ENCODE data around the gene AMIGO3. TPM values are rescaled to one million over a fixed set of nuclear protein-coding genes. Genes with fewer than 3 reads are reported as not detected.
"Not testable (repeated sequence)": the region's sequence is repeated elsewhere in the genome, so short reads cannot be mapped to it uniquely, and the experiment has no call there.

AMIGO3 gene
- total RNA-seq, 4 donors from 2014 or later: 0.27 to 0.31 TPM; not detected in 2

- Histone ChIP-seq H3K27ac (no peak overlapping the region), H3K4me3 (no peak overlapping the region), H3K4me1 (peaks cover 0 to 48% (median 0%) of the 10 kb centered on the region in 3 donors), H3K9me3 (no peaks in the 10 kb centered on the region), H3K36me3 (no peaks in the 10 kb centered on the region), H3K27me3 (no peaks in the 10 kb centered on the region)
- 75 to 100% methylated on average over 1 of the region's 1 CpG for WGBS, 2 donors (ENCODE audit: low coverage in 1 of 2)
- TF ChIP-seq POLR2A (IDR thresholded peaks at IDR 0.05): no peak
- no peak for TF ChIP-seq EP300 (IDR thresholded peaks at IDR 0.05)
- TF ChIP-seq POLR2AphosphoS5 (IDR thresholded peaks at IDR 0.05): no peak
- no peak for TF ChIP-seq CTCF (IDR thresholded peaks at IDR 0.05)
- no peak for ATAC-seq
Observed at GRCh38 chr3:49756036-49756435, 36.6 kb upstream of the AMIGO3 start.

- no peak for ATAC-seq
- Histone ChIP-seq H3K27ac (no peak overlapping the region), H3K27me3 (no peaks in the 10 kb centered on the region), H3K9me3 (no peaks in the 10 kb centered on the region), H3K4me1 (peaks cover 0 to 48% (median 0%) of the 10 kb centered on the region in 3 donors), H3K36me3 (no peaks in the 10 kb centered on the region), H3K4me3 (no peak overlapping the region)
- 80 to 92% methylated on average over 1 of the region's 1 CpG for WGBS, 2 donors (ENCODE audit: low coverage in 1 of 2)
- no peak for TF ChIP-seq POLR2AphosphoS5 (IDR thresholded peaks at IDR 0.05)
- no peak for TF ChIP-seq CTCF (IDR thresholded peaks at IDR 0.05)
- no peak for TF ChIP-seq EP300 (IDR thresholded peaks at IDR 0.05)
- no peak for TF ChIP-seq POLR2A (IDR thresholded peaks at IDR 0.05)
Observed at GRCh38 chr3:49754536-49754935, 35.1 kb upstream of the AMIGO3 start.

DNA sequence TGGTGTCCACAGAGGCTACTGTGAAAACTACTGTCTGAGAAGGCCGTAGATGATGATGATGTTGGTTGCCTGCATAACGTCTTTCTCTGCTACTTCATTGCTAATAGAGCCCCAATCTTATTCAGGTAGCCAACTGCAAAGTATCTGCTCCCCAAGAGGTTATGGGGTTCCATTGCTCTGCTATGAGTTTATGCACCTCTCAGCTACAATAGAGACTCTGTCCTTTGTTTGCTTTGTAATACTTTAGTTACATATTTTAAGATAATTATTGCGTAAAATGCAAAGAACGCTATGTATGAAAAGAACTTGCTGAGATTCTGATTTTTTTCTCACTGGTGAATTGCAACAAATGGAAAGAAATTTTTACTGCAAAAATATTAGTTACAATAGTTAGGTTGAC is 32.0 kb upstream of the AMIGO3 start:
- no peak for ATAC-seq
- no peak overlapping the region for H3K27ac ChIP-seq
- no peak for TF ChIP-seq POLR2A (IDR thresholded peaks at IDR 0.05)
- H3K4me3 ChIP-seq: no peak overlapping the region
- no peaks in the 10 kb centered on the region for H3K27me3 ChIP-seq
- peaks cover 0 to 16% of the 10 kb centered on the region in 2 donors for H3K36me3 ChIP-seq
- H3K4me1 ChIP-seq: peaks cover 0 to 53% (median 0%) of the 10 kb centered on the region in 3 donors
- H3K9me3 ChIP-seq: no peaks in the 10 kb centered on the region
- WGBS, 2 donors (ENCODE audit: low coverage in 1 of 2): 91 to 98% methylated on average over 4 of the region's 4 CpGs

GRCh38 chr3:49750056-49750455 is 30.6 kb upstream of the AMIGO3 start:
- Histone ChIP-seq H3K9me3 (no peaks in the 10 kb centered on the region), H3K27ac (no peak overlapping the region), H3K36me3 (peaks cover 0 to 21% of the 10 kb centered on the region in 2 donors), H3K4me3 (no peak overlapping the region), H3K27me3 (no peaks in the 10 kb centered on the region), H3K4me1 (peaks cover 0 to 52% (median 3%) of the 10 kb centered on the region in 3 donors)
- TF ChIP-seq POLR2AphosphoS5 (IDR thresholded peaks at IDR 0.05) (no peak), POLR2A (IDR thresholded peaks at IDR 0.05) (no peak), EP300 (IDR thresholded peaks at IDR 0.05) (no peak), CTCF (IDR thresholded peaks at IDR 0.05) (no peak)
- 70 to 83% methylated on average over 2 to 4 of the region's 4 CpGs for WGBS, 2 donors (ENCODE audit: low coverage in 1 of 2)
- ATAC-seq: no peak

GRCh38 chr3:49748874-49749273 is 29.4 kb upstream of the AMIGO3 start:
- not testable (repeated sequence) for ATAC-seq, H3K4me3 ChIP-seq, H3K9me3 ChIP-seq, H3K27me3 ChIP-seq, H3K27ac ChIP-seq
- Histone ChIP-seq H3K36me3 (peaks cover 0 to 23% of the 10 kb centered on the region in 2 donors), H3K4me1 (peaks cover 0 to 41% (median 3%) of the 10 kb centered on the region in 3 donors)
- 74 to 80% methylated on average over 3 to 4 of the region's 5 CpGs for WGBS, 2 donors (ENCODE audit: low coverage in 1 of 2)

DNA sequence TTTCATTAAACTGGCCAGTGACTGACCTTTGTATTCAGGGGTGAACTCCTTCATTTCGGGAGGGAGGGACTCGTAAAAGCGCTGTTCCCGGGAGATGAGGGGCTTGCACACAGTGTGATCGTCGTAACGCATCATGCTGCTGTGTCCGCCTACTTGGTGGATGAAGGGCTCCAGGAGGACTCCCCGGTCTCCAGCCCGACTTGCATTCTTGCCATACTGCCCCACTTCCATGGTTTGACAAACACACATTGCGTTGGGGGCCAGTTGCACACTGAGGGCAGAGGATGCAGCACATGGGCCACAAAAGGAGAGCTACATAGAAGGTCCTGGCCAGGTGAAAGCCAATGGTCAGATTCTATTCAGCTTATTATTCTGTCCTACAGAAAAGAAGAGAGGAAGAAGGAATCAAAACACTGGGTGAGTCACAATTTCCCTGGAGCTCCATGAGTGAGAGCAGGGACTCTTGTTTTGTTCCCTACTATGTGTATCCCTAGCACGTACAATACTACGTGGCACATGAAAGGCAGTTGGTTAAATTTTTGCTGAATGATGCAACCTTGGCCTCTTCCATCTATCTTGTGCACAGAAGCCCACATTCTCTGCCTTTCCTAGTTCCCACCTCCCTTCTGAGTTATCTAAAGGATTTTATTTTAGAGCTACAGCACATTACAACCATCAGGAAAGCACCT is 28.5 kb upstream of the AMIGO3 start:
- 72% methylated on average over 6 to 10 of the region's 13 CpGs for WGBS, 2 donors (ENCODE audit: low coverage in 1 of 2)
- TF ChIP-seq EP300 (IDR thresholded peaks at IDR 0.05) (no peak), CTCF (IDR thresholded peaks at IDR 0.05) (no peak), POLR2AphosphoS5 (IDR thresholded peaks at IDR 0.05) (no peak), POLR2A (IDR thresholded peaks at IDR 0.05) (no peak)
- no peaks in the 10 kb centered on the region for H3K27me3 ChIP-seq
- no peak overlapping the region for H3K4me3 ChIP-seq
- no peaks in the 10 kb centered on the region for H3K9me3 ChIP-seq
- H3K4me1 ChIP-seq: peaks cover 0 to 32% (median 3%) of the 10 kb centered on the region in 3 donors
- H3K27ac ChIP-seq: no peak overlapping the region
- peaks cover 0 to 28% of the 10 kb centered on the region in 2 donors for H3K36me3 ChIP-seq
- ATAC-seq: no peak

Data from gastroesophageal sphincter (tissue), 4 donors.